Sigmoid colon (tissue), 4 donors: ENCODE data around the gene UBE2R2.

Experiments used
- POLR2AphosphoS5 ChIP-seq, 4 donors: sonication (generic); formaldehyde crosslinking; IDR thresholded peaks; one replicate each; pipeline ENCODE4 v1.6.1; 2017; ENCODE audit warnings: antibody characterized with exemption in 4 of 4
- TF ChIP-seq, protein P1 (sequence below), 4 experiments: fragments of 450-650 bp in 3 of 4; fragments of 200-600 bp in 1 of 4; IDR thresholded peaks; one replicate each; pipeline ENCODE4 v1.5.1; 2016 to 2019; ENCODE audit warnings: antibody characterized with exemption in 4 of 4, mild to moderate bottlenecking in 3 of 4, moderate library complexity in 2 of 4

- TF ChIP-seq, protein P1, sequence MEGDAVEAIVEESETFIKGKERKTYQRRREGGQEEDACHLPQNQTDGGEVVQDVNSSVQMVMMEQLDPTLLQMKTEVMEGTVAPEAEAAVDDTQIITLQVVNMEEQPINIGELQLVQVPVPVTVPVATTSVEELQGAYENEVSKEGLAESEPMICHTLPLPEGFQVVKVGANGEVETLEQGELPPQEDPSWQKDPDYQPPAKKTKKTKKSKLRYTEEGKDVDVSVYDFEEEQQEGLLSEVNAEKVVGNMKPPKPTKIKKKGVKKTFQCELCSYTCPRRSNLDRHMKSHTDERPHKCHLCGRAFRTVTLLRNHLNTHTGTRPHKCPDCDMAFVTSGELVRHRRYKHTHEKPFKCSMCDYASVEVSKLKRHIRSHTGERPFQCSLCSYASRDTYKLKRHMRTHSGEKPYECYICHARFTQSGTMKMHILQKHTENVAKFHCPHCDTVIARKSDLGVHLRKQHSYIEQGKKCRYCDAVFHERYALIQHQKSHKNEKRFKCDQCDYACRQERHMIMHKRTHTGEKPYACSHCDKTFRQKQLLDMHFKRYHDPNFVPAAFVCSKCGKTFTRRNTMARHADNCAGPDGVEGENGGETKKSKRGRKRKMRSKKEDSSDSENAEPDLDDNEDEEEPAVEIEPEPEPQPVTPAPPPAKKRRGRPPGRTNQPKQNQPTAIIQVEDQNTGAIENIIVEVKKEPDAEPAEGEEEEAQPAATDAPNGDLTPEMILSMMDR (IDR thresholded peaks at IDR 0.05): no peak
- TF ChIP-seq POLR2AphosphoS5 (IDR thresholded peaks at IDR 0.05): no peak
Measured at GRCh38 chr9:33809506-33809905, 7.5 kb upstream of the UBE2R2 start.
